Ramos (cell line): ENCODE results near the gene ZNF773.

Experiments
- in situ Hi-C: fragments of 300-500 bp; cut with MboI; formaldehyde crosslinking; loops from one replicate; pipeline ENCODE4 v1.14.3; 2022; ENCODE audit warnings: low sequenced_read_pairs; ENCODE audit not compliant: unreplicated experiment

Gene ZNF773

DNA sequence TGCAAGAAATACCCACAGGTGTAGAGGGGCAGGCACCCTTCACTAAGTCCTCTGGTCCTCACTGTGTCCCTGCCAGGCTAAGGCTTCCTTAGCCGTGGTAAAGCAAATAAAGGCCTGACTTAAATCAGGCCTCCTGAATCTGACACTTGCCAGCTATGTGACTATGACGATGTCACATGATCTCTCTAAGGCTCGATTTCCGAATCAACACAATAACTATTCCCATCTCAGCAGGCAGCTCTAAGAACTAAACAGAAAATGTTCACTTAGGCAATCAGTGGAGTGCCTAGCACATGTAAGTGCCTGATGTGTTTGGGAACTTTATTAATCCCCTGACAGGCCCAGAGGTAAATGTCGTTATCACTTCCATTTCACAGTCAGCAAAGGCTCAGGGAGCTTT lies 57.9 kb downstream of the ZNF773 start:
- in situ Hi-C loops, result no loop called here
